ENCODE results near the gene ZFHX2.

DNA sequence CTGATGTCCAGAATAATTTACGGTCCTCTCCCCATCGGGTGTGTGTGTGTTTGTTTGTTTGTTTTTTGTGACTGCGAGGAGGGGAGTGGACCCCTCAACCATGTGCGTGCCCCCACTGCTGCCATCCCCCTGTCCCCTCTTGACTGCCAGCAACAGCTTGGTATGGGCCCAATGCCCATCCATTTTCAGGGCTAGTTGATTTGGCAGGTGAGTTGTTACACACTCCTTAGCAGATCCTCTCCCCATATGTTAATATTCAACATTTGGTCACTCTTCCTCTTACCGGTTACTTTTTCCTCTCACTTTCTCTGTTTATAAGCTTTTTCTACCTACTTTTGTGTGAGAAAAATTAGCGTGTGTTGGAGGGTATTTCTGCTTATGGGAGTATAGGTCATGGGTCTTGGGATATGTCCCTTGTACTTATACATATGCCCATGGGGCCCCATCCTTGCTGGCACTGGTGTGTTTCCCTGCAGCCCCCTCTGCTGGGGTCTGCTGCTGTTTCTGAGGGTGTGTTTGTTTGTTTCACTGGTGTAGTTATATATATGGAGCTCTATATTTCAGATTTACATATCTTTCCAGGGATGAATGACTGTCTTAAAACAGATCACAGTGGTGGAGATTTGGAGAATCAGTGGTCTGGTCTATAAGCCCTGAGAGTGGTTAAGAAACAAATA, 33.8 kb downstream of the ZFHX2 start:
- TF ChIP-seq POLR2A (IDR thresholded peaks at IDR 0.05; ENCODE audit: low read length) (no peak), GATA1 (IDR thresholded peaks at IDR 0.05; ENCODE audit: low read depth, low read length) (no peak)

Measured in erythroblast (primary cell).